IMR-90 (cell line): ENCODE data around the gene FUCA2. TPM values are rescaled to one million over a fixed set of nuclear protein-coding genes. Genes with fewer than 3 reads are reported as not detected.

Experiments
- ATAC-seq: fragments of 200-7000 bp; cut with Tn5 transposase; 2 replicates; pipeline ENCODE4 v1.9.1; 2020; ENCODE audit warnings: low read depth, mild to moderate bottlenecking, moderate library complexity
- BruUV-seq: library from RNA; stranded (reverse); fragments of 400-500 nt; replicated peaks from 2 replicates; lab custom pipeline; 2021; lab: Mats Ljungman, UMichigan
- CTCF ChIA-PET: fragments of 300-600 bp; formaldehyde crosslinking; extraction: SDS; loops from one replicate; lab custom pipeline; 2021; ENCODE audit warnings: antibody characterized with exemption; lab: Yijun Ruan, JAX
- POLR2A ChIA-PET: fragments of 300-600 bp; sonication (Branson Sonifier 250); formaldehyde crosslinking; loops from one replicate; lab custom pipeline; 2022; ENCODE audit warnings: antibody characterized with exemption; ENCODE audit not compliant: unreplicated experiment; lab: Charles Lee
- DNase-seq: peaks from one replicate; pipeline ENCODE4 v3.0.0; 2013
- H2AFZ ChIP-seq: replicated peaks from 2 replicates; pipeline ENCODE3; 2013; ENCODE audit warnings: low read length, mild to moderate bottlenecking; ENCODE audit not compliant: poor library complexity
- H2AK5ac ChIP-seq: 2 replicates; pipeline ENCODE4 v1.6.1; 2013; ENCODE audit warnings: low read depth, low read length, inconsistent platforms
- H2AK9ac ChIP-seq: replicated peaks from 2 replicates; pipeline ENCODE3; 2013; ENCODE audit warnings: mild to moderate bottlenecking, low read depth, low read length, moderate library complexity; ENCODE audit not compliant: poor library complexity
- H2BK120ac ChIP-seq: 2 replicates; pipeline ENCODE4 v1.6.1; 2013; ENCODE audit warnings: low read depth, low read length, inconsistent platforms
- H2BK15ac ChIP-seq: 3 replicates; pipeline ENCODE4 v1.6.1; 2013; ENCODE audit warnings: low read depth, low read length, inconsistent platforms
- H2BK20ac ChIP-seq: 2 replicates; pipeline ENCODE4 v1.6.1; 2013; ENCODE audit warnings: low read depth, mild to moderate bottlenecking, inconsistent platforms, low read length, moderate library complexity
- H2BK5ac ChIP-seq: 2 replicates; pipeline ENCODE4 v1.6.1; 2013; ENCODE audit warnings: mild to moderate bottlenecking, low read depth, low read length, inconsistent platforms; ENCODE audit not compliant: poor library complexity, severe bottlenecking
- H3K14ac ChIP-seq: replicated peaks from 2 replicates; pipeline ENCODE4 v1.6.1; 2013; ENCODE audit warnings: low read depth, low read length, inconsistent platforms
- H3K18ac ChIP-seq: 2 replicates; pipeline ENCODE4 v1.6.1; 2013; ENCODE audit warnings: low read depth, low read length, control low read depth
- H3K23ac ChIP-seq: 2 replicates; pipeline ENCODE4 v1.6.1; 2013; ENCODE audit warnings: low read depth, low read length, inconsistent platforms
- H3K27ac ChIP-seq: 2 replicates; pipeline ENCODE4 v1.5.1; 2013; ENCODE audit warnings: mild to moderate bottlenecking, control low read depth, low read length; ENCODE audit not compliant: insufficient read depth
- H3K27me3 ChIP-seq: 2 replicates; pipeline ENCODE4 v1.6.1; 2013; ENCODE audit warnings: low read length; ENCODE audit not compliant: control insufficient read depth, insufficient read depth
- H3K36me3 ChIP-seq: 2 replicates; pipeline ENCODE4 v1.6.1; 2013; ENCODE audit warnings: low read length, mixed read lengths; ENCODE audit not compliant: control insufficient read depth, insufficient read depth
- H3K4ac ChIP-seq: 2 replicates; pipeline ENCODE4 v1.6.1; 2013; ENCODE audit warnings: low read depth, low read length, inconsistent platforms
- H3K4me1 ChIP-seq: 2 replicates; pipeline ENCODE4 v1.6.1; 2013; ENCODE audit warnings: low read length, mixed read lengths; ENCODE audit not compliant: control insufficient read depth, insufficient read depth
- H3K4me2 ChIP-seq: 2 replicates; pipeline ENCODE4 v1.6.1; 2013; ENCODE audit warnings: low read depth, mild to moderate bottlenecking, control low read depth, low read length, moderate library complexity
- H3K4me3 ChIP-seq: 2 replicates; pipeline ENCODE4 v1.5.1; 2013; ENCODE audit warnings: low read depth, mild to moderate bottlenecking, control low read depth, low read length, moderate library complexity; ENCODE audit not compliant: insufficient read depth
- H3K56ac ChIP-seq: 2 replicates; pipeline ENCODE4 v1.6.1; 2013; ENCODE audit warnings: low read length, inconsistent platforms; ENCODE audit not compliant: insufficient read depth; ENCODE audit errors: extremely low read depth
- H3K79me1 ChIP-seq, 2 experiments: 2 replicates each; pipeline ENCODE4 v1.6.1; 2013; ENCODE audit warnings: low read length in 2 of 2, inconsistent platforms in 1 of 2, low read depth in 1 of 2
- H3K9ac ChIP-seq: 2 replicates; pipeline ENCODE4 v1.6.1; 2013; ENCODE audit warnings: low read depth, low read length, control low read depth
- H3K9me1 ChIP-seq: 2 replicates; pipeline ENCODE4 v1.6.1; 2013; ENCODE audit warnings: low read length, inconsistent platforms; ENCODE audit not compliant: insufficient read depth
- H3K9me3 ChIP-seq: 2 replicates; pipeline ENCODE4 v1.6.1; 2013; ENCODE audit warnings: low read length; ENCODE audit not compliant: control insufficient read depth, insufficient read depth
- H4K20me1 ChIP-seq: 2 replicates; pipeline ENCODE4 v1.6.1; 2013; ENCODE audit warnings: low read length, inconsistent platforms; ENCODE audit not compliant: insufficient read depth
- H4K5ac ChIP-seq: 2 replicates; pipeline ENCODE4 v1.6.1; 2013; ENCODE audit warnings: mild to moderate bottlenecking, low read depth, low read length, control low read depth
- H4K8ac ChIP-seq, 2 experiments: 2 replicates each; pipeline ENCODE4 v1.6.1; 2013; ENCODE audit warnings: low read depth in 2 of 2, low read length in 2 of 2, control low read depth in 1 of 2, inconsistent platforms in 1 of 2
- H4K91ac ChIP-seq: 2 replicates; pipeline ENCODE4 v1.6.1; 2013; ENCODE audit warnings: low read depth, low read length, inconsistent platforms; ENCODE audit not compliant: insufficient read depth
- BHLHE40 ChIP-seq: fragments of 150-350 bp; IDR thresholded peaks from 2 replicates; pipeline ENCODE4 v1.6.1; 2016; ENCODE audit warnings: mild to moderate bottlenecking, low read depth, low read length
- CEBPB ChIP-seq: IDR thresholded peaks from 2 replicates; pipeline ENCODE4 v1.6.1; 2012; ENCODE audit warnings: low read depth, low read length, improper control_type of control experiment
- MAZ ChIP-seq: IDR thresholded peaks from 2 replicates; pipeline ENCODE4 v1.6.1; 2012; ENCODE audit warnings: low read depth, mild to moderate bottlenecking, low read length, improper control_type of control experiment, moderate library complexity, borderline replicate concordance
- MXI1 ChIP-seq: IDR thresholded peaks from 2 replicates; pipeline ENCODE4 v1.6.1; 2012; ENCODE audit warnings: low read depth, mild to moderate bottlenecking, low read length, moderate library complexity, borderline replicate concordance
- RCOR1 ChIP-seq: IDR thresholded peaks from 2 replicates; pipeline ENCODE4 v1.6.1; 2012; ENCODE audit warnings: mild to moderate bottlenecking, low read length, improper control_type of control experiment; ENCODE audit not compliant: insufficient replicate concordance
- USF2 ChIP-seq: fragments of 150-350 bp; IDR thresholded peaks from 2 replicates; pipeline ENCODE4 v1.6.1; 2017; ENCODE audit warnings: mild to moderate bottlenecking, antibody characterized with exemption, low read length, low read depth
- WGBS, 2 experiments: methylation state at CpG; one replicate each; pipeline versions ENCODE4 v1.1.5 to v1.1.7; 2013; ENCODE audit warnings: missing lambda C conversion rate in 2 of 2; ENCODE audit not compliant: insufficient read length in 1 of 2; ENCODE audit errors: extremely low coverage in 2 of 2; 5-methylcytosine and 5-hydroxymethylcytosine counted together
- dilution Hi-C: fragments of 300-500 bp; cut with HindIII; formaldehyde crosslinking; loops from one replicate; pipeline ENCODE4 v1.14.3; 2018; ENCODE audit warnings: low sequenced_read_pairs; ENCODE audit not compliant: unreplicated experiment
- in situ Hi-C: fragments of 300-500 bp; cut with MboI; formaldehyde crosslinking; loops from 3 replicates; pipeline ENCODE4 v1.14.3; 2019; ENCODE audit warnings: low sequenced_read_pairs, inconsistent platforms, mixed read lengths
- intact Hi-C: fragments of 100-400 bp; cut with micrococcal nuclease; formaldehyde crosslinking; loops from 2 replicates; pipeline ENCODE4 v1.10.0; 2022
- polyA plus RNA-seq, 3 experiments: library from polyadenylated mRNA; depleted of rRNA; stranded (reverse); fragments of >200 nt; gene quantifications; 2 replicates each; pipeline ENCODE4 v1.2.3, GENCODE V29; 2012; ENCODE audit warnings: low replicate concordance in 1 of 3
- total RNA-seq: library from RNA; depleted of rRNA; stranded (reverse); fragments of >200 nt; gene quantifications from 2 replicates; pipeline ENCODE4 v1.2.3, GENCODE V29; 2012
- TF ChIP-seq, protein P1 (sequence below): conservative IDR thresholded peaks from 2 replicates; pipeline ENCODE4 v1.5.1; 2012; ENCODE audit warnings: mild to moderate bottlenecking, low read depth, low read length, improper control_type of control experiment

The FUCA2 gene
- total and polyA plus RNA-seq, 2 of the 4 experiments (the other 2 are of a cell fraction) = 44.1 to 47.4 TPM

DNA sequence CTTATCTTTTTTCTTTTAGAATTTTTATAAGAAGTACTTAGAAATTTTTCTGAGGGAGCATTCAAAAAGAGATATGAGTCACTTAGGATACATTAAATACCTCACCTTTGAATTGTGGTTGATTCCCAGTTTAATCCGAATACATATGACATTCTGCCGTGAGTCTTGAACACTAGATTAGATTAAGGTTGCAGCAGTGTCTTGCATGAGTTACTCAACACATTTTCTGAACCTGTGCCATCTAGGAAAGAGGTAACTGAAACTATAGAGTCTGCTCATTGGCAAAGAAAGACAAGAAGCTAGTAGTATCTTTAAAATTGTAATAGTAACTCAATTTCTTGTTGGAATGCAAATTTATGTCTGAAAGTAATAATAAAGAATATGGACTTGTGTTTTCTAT, 46.0 kb downstream of the FUCA2 start:
- POLR2A ChIA-PET = no interaction called here
- H3K9me1 ChIP-seq = no peaks in the 10 kb centered on the region

More for the DNA sequence above, 46.0 kb downstream of the FUCA2 start:
- no TSS peak for BruUV-seq
- H2AK5ac ChIP-seq = no peak overlapping the region
- no peak overlapping the region for H3K4ac ChIP-seq
- no peak overlapping the region for H2BK5ac ChIP-seq
- TF ChIP-seq RCOR1 = no peak
- no peak for TF ChIP-seq MXI1
- TF ChIP-seq BHLHE40 = no peak
- TF ChIP-seq, protein P1, sequence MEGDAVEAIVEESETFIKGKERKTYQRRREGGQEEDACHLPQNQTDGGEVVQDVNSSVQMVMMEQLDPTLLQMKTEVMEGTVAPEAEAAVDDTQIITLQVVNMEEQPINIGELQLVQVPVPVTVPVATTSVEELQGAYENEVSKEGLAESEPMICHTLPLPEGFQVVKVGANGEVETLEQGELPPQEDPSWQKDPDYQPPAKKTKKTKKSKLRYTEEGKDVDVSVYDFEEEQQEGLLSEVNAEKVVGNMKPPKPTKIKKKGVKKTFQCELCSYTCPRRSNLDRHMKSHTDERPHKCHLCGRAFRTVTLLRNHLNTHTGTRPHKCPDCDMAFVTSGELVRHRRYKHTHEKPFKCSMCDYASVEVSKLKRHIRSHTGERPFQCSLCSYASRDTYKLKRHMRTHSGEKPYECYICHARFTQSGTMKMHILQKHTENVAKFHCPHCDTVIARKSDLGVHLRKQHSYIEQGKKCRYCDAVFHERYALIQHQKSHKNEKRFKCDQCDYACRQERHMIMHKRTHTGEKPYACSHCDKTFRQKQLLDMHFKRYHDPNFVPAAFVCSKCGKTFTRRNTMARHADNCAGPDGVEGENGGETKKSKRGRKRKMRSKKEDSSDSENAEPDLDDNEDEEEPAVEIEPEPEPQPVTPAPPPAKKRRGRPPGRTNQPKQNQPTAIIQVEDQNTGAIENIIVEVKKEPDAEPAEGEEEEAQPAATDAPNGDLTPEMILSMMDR = no peak
- TF ChIP-seq USF2 = no peak
- no peak for TF ChIP-seq CEBPB
- TF ChIP-seq MAZ = no peak
- no peak overlapping the region for H3K23ac ChIP-seq
- no peak overlapping the region for H3K9ac ChIP-seq
- H2BK120ac ChIP-seq = no peak overlapping the region
- H2BK15ac ChIP-seq = no peak overlapping the region
- ATAC-seq (no peak), DNase-seq (no peak)
- in situ Hi-C loops = no loop called here
- no peak overlapping the region for H4K91ac ChIP-seq
- no peak overlapping the region for H3K4me2 ChIP-seq
- H3K36me3 ChIP-seq = peaks cover 6% of the 10 kb centered on the region
- H2AK9ac ChIP-seq = no peak overlapping the region
- no peak overlapping the region for H4K8ac ChIP-seq
- H3K4me3 ChIP-seq = no peak overlapping the region
- H4K5ac ChIP-seq = no peak overlapping the region
- H3K9me3 ChIP-seq = no peaks in the 10 kb centered on the region
- H2AFZ ChIP-seq = no peak overlapping the region
- CTCF ChIA-PET = no interaction called here
- H3K4me1 ChIP-seq = no peaks in the 10 kb centered on the region
- intact Hi-C loops = no loop called here
- H3K18ac ChIP-seq = no peak overlapping the region
- H3K27me3 ChIP-seq = no peaks in the 10 kb centered on the region
- no peaks in the 10 kb centered on the region for H4K20me1 ChIP-seq
- H3K79me1 ChIP-seq = 0 out of 4 replicates have a peak, but pooled peaks cover 0 to 2% of the 10 kb centered on the region in 2 experiments
- H3K56ac ChIP-seq = no peak overlapping the region
- no peak overlapping the region for H3K27ac ChIP-seq
- no CpG with 5 or more reads among the region's 2 CpGs for WGBS, 2 experiments
- no peak overlapping the region for H3K14ac ChIP-seq
- dilution Hi-C loops = no loop called here
- no peak overlapping the region for H2BK20ac ChIP-seq
